ENCODE data around the gene EZH1. TPM values are rescaled to one million over a fixed set of nuclear protein-coding genes. Genes with fewer than 3 reads are reported as not detected.

The EZH1 gene
- total RNA-seq, 4 donors from 2014 or later: 53.7 to 126 (median 91.8) TPM

- no peak for TF ChIP-seq CTCF (IDR thresholded peaks at IDR 0.05; ENCODE audit: low read depth)
Measured at GRCh38 chr17:42783062-42783790, 38.4 kb upstream of the EZH1 start.

- no peak for TF ChIP-seq CTCF (IDR thresholded peaks at IDR 0.05; ENCODE audit: low read depth)
Measured at GRCh38 chr17:42782166-42783061, 37.6 kb upstream of the EZH1 start.

- TF ChIP-seq CTCF (IDR thresholded peaks at IDR 0.05; ENCODE audit: low read depth): no peak
Measured at GRCh38 chr17:42781639-42782165, 36.9 kb upstream of the EZH1 start.

GRCh38 chr17:42780851-42781638 lies 36.2 kb upstream of the EZH1 start:
- no peak for TF ChIP-seq CTCF (IDR thresholded peaks at IDR 0.05; ENCODE audit: low read depth)

- no peak for TF ChIP-seq CTCF (IDR thresholded peaks at IDR 0.05; ENCODE audit: low read depth)
Measured at GRCh38 chr17:42779936-42780850, 35.4 kb upstream of the EZH1 start, which contains the start of gene WNK4. Gene WNK4 (plus strand): TSS chr17:42780610. CDS start chr17:42780699, 89 bp downstream.

GRCh38 chr17:42779304-42779935 lies 34.6 kb upstream of the EZH1 start:
- no peak for TF ChIP-seq CTCF (IDR thresholded peaks at IDR 0.05; ENCODE audit: low read depth)

Measured in subcutaneous adipose tissue (tissue), 4 donors.